Stimulated activated CD8-positive, alpha-beta memory T cell treated with anti-CD3 and anti-CD28 coated beads, Interleukin-15, amount 100 ng/mL, for 24 hours (primary cell): ENCODE results near the gene ALDH8A1.
"Not testable (repeated sequence)": the region's sequence is repeated elsewhere in the genome, so short reads cannot be mapped to it uniquely, and the experiment has no call there.

Source experiments
- DNase-seq: peaks from one replicate; pipeline ENCODE4 v3.0.0-alpha.2; 2020; ENCODE audit warnings: low read depth

The ALDH8A1 gene

GRCh38 chr6:134910593-134910935 lies 39.3 kb downstream of the ALDH8A1 start:
- no peak for DNase-seq

GRCh38 chr6:134909701-134910592 lies 40.0 kb downstream of the ALDH8A1 start:
- DNase-seq, result no peak

GRCh38 chr6:134908906-134909516 lies 40.9 kb downstream of the ALDH8A1 start:
- no peak for DNase-seq

- not testable (repeated sequence) for DNase-seq
These were observed 45.2 kb downstream of the ALDH8A1 start for GRCh38 chr6:134904731-134905130.

- no peak for DNase-seq
These were observed 46.5 kb downstream of the ALDH8A1 start for GRCh38 chr6:134903448-134903847.

- DNase-seq, result no peak
These were observed 47.0 kb downstream of the ALDH8A1 start for GRCh38 chr6:134902936-134903335.

- no peak for DNase-seq
These were observed 47.6 kb downstream of the ALDH8A1 start for GRCh38 chr6:134902074-134902861.

DNA sequence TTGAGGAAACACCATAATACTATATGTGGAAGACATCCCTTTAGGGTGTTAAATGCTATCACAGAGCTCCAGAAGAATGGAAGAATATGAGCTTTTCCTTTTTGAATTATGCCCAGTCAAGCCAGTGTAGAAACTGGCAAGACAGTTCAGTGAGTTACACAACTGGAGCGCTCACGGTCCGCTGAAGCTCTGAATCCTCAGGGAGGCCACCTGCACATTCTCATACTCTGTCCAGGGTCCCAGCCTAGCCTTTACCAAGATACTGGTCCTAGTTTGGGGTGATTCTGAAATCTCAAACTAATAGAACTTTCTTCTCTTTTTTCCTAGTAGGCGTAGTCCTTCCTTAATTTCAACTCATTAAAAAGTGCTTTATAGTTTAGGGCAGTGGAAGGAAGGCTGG lies 51.3 kb downstream of the ALDH8A1 start:
- no peak for DNase-seq

DNA sequence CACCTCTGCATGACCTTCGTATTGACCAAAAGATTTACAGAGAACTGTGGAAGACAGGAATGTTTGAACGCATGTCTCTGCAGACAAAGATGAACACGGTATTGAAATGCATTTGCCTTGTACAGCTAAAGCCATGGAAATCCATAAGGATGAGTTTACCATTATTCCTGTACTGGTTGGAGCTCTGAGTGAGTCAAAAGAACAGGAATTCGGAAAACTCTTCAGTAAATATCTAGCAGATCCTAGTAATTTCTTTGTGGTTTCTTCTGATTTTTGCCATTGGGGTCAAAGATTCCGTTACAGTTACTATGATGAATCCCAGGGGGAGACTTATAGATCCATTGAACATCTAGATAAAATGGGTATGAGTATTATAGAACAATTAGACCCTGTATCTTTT lies 51.7 kb downstream of the ALDH8A1 start:
- not testable (repeated sequence) for DNase-seq

- no peak for DNase-seq
These were observed 53.0 kb downstream of the ALDH8A1 start for GRCh38 chr6:134896910-134897309.

DNA sequence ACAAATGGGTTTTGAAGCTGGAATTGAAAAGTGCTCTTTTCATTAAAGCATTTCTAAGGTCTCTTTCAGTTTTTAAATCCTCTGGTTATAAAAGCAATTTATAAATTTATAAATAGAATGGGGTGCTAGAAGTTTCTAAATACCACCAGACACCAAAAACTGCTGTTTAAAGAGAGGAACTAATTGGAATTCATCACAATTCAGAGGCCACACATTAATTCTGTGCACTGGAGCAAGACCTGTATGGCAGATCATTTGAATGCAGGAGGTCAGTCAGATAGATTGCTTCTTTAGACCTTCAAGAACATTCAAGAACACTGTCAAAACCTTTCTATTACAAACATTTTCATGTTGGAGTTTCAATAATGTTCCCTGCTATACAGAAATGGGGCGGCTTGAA lies 55.1 kb downstream of the ALDH8A1 start:
- DNase-seq, result no peak

DNA sequence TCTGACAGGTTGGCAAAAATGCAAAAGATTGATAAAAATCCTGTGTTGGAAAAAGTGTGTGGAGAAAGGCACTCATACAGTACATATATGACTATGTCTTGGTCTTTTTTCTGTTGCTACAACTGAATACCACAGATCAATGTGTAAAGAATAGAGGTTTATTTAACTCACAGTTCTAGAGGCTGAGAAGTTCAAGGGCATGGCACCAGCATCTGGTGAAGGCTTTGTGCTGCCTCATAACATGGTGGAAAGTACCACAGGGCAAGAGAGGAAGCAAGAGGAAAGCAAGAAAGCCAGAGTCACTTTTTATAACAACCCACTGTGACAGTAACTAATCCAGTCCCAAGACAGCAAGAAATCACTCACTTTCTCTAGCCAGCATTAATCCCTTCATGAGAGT lies 57.5 kb downstream of the ALDH8A1 start:
- no peak for DNase-seq

- DNase-seq, result no peak
These were observed 58.3 kb downstream of the ALDH8A1 start for GRCh38 chr6:134891633-134892032.

DNA sequence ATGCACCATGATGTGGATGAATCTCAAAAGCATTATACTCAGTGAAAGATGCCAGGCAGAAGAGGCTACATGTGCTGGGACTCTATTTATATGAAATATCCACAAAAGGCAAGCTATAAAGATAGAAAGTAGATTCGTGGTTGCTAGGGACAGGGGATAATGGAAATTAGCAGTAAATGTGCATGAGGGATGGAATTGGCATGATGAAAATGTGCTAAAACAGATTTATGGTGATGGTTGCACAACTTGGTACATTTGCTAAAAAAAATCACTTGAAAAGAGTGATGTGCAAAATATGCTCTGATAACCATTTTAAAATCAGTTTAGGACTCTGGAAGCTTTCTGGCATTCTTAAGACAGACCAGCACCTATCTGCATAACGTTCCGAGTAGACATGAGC lies 61.6 kb downstream of the ALDH8A1 start:
- no peak for DNase-seq

GRCh38 chr6:134884752-134885151 lies 65.1 kb downstream of the ALDH8A1 start:
- DNase-seq, result no peak

DNA sequence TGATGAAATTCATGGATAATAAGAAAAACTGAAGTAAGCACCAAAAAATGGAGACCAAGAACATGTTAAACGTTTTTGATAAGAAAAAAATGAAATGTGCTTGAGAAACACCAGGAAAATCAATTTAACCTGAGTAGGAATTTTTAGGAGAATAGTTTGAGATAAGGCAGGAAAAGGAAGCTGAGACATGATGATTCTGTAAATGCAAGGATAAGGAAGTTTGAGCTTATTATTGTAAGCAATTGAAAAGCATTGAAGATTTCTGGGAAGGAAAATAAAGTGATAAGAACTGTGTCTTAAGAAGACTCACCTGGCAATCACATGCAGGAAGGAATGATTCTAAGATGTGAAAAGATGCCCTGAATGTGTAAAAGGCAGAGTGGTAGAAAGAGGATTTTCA lies 66.6 kb downstream of the ALDH8A1 start:
- no peak for DNase-seq

GRCh38 chr6:134882426-134883038 lies 67.4 kb downstream of the ALDH8A1 start:
- DNase-seq, result no peak

DNA sequence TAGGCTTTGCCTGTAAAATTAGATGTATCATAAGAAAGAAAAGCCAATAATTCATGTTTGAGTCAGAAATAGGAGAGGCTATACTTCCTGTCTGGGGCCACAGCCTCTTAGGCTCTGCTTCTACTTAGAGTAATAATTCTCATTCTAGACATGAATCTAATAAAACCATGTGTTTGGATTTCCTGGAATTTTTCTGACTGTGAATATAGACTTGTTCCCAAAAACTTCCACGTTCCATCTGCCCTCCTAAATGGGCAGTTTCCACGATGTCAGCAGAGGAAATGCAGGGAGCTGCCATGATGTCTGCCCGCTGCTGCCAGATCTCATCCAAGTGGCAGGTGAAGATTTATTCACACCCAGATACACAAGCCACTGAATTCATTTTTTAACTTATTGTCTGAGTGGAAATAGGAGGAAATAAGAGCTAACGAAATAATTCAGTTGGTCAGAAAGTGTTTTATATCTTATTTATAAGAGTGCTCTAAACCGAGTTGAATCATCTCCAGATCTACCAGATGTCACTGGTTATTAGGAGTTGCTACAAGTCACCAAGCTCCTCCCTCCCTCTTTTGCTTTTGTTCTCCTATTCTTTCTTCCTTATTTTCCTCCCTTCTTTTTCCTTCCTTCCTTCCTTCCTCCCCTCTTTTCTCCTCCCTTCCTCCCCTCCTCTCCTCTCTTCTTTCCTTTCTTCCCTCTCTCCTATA lies 69.3 kb downstream of the ALDH8A1 start:
- no peak for DNase-seq

DNA sequence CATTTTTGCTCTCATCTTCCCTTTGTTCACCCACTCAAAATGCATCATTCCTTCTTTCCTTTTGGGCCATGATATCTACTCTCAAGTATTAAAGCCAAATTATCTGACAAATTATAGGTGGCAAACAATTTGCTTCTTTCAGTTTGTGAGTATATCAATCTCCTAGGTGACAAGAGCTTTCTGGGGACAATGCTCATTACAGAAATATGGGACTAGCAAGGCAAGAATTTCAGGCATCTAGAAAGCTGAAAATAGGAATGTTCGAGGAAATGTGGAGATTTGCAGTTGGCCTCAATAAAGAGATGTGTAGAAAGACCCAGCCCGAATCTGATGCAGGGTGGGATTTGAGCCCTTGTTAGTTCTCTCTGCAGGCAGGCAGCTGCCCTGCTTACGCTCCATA lies 71.8 kb downstream of the ALDH8A1 start:
- no peak for DNase-seq

- DNase-seq, result no peak
These were observed 74.5 kb downstream of the ALDH8A1 start for GRCh38 chr6:134875367-134875766.

DNA sequence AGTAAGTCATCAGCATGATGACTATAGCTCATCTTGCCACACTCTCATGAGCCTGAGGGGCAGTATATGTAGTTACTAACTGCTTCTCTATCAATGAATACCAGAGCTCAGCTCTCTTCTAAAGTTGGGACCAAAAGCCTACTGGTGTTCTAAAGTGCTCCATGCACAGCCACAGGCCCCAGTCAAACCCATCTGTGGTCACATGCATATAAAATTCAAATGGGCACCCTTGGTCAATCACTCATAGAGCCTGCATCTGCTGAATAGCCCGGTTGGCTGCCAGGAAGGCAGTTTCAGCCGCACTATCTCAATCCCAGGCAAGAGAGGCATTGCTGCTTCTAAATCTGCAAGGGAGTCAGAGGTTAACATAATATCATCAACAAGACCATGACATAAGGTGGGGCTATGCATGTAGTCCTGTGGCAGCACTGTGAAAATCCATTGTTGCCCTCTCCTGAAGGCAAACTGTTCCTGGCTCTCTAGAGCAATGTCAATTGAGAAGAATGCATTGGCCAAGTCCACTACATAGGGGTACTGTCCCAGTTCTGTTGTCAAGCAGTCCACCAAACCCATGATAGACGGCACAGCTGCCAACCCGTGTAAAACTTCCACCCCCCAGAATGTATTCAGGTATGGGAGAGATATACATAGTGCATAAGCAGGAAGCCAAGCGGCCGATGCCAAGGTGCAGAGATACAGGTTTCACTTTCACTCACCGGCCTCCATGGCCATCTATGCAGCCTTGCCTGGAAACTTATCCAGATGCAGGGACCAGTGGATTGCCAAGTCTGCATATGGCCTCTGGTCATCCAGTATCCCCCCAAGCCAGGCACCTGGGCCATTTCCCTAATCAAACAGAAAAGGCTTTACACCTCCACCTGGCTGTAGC lies 76.2 kb downstream of the ALDH8A1 start:
- DNase-seq, result no peak
